NAMALWA (cell line): ENCODE measurements around the gene NFATC2IP.
A peak's percentile ranks its signal among the peaks of the same experiment; 100 is the strongest.
"Not testable (repeated sequence)": the region's sequence is repeated elsewhere in the genome, so short reads cannot be mapped to it uniquely, and the experiment has no call there.

Experiments
- DNase-seq: peaks from one replicate; pipeline ENCODE4 v3.0.0-alpha.2; 2015; ENCODE audit warnings: low spot score

Gene NFATC2IP

DNA sequence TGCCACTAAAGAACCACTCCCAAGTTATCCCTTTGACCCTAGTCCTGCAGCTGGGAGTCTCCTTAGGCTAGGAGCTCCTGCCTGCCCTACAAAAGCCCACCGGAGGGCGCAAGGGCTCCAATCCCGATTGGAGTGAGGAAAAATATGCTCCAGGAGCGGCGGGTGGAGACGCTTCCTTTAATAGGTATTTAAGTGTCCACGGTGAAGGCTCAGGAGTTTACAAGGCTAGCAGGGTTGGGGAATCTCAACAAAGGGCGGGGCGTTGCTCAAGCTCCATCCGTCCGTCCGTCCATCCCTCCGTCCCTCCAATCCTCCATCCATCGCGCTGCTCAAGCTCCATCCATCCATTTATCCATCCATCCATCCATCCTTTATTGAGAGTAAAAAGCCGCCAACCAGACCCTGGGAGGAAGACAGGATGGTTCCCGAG lies 23.3 kb downstream of the NFATC2IP start:
- DNase-seq, result no peak

DNA sequence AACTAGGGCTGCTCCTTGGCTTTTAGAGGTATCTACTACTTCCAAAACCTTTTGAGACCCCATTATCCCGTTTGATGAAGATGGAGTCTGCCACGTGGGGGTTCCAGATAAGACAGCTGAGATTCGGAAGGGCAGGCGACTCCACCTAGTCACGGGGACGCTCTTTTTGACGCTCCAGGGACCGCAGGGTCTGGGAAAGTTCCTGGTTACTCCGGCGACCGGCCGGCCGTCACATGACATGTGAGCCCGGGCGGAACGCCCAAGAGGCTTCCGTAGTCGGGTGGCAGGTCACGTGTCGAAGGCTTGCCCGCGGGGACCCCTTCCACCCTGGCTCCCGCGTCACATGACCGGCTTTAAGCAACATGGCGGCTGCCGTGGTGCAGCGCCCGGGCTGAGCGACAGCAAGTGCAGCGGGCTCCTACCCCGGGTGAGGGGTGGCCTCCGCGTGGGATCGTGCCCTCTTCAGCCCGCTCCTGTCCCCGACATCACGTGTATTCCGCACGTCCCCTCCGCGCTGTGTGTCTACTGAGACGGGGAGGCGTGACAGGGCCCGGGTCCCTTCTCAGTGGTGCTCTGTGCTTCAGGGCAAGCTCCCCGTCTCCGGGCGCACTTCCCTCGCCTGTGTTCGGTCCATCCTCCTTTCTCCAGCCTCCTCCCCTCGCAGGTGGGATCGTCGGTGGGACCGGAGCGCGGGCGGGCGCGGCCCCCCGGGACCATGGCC lies 23.9 kb downstream of the NFATC2IP start, which contains the start of gene SPNS1:
Gene SPNS1 (plus strand): TSS at position 342 of the 721 bp plus-strand sequence. CDS start 374 bp downstream, at position 716.
- DNase-seq, result peak; percentile 96

GRCh38 chr16:28975158-28975599 lies 24.4 kb downstream of the NFATC2IP start:
- DNase-seq, result no peak

GRCh38 chr16:28977703-28978662 lies 27.2 kb downstream of the NFATC2IP start:
- peak; percentile 37 for DNase-seq

DNA sequence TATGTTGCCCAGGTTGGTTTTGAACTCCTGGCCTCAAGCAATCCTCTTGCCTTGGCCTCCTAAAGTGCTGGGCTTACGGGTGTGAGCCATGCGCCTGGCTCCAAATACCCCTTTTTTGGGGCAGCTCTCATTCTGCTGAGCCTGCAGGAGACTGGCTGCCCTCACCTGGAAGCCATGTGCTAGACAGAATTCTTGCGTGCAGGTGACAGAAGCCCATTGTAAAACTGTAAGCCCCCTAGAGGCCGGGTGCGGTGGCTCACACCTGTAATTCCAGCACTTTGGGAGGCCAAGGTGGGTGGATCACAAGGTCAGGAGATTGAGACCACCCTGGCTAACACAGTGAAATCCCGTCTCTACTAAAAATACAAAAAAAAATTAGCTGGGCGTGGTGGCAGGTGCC lies 29.6 kb downstream of the NFATC2IP start:
- DNase-seq, result not testable (repeated sequence)

DNA sequence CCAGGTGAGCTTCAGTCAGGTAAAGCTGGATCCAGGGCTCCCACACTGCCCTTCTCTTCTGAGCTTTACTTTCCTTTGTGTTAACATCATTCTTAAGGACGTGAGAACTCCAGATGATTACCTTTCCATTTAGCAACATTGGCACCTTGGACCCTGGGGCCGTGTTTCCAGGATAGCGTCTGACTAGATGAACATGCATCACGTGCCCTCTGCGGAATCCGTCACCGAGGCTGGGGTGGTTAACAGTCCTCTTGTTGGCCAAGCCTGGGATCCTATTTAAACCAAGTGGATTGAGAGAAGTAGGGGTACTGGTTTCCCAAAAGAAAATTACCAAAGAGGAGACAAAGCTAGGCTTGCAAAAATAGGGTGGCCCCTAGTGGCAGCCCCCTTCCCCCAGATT lies 30.2 kb downstream of the NFATC2IP start:
- peak; percentile 32 for DNase-seq

DNA sequence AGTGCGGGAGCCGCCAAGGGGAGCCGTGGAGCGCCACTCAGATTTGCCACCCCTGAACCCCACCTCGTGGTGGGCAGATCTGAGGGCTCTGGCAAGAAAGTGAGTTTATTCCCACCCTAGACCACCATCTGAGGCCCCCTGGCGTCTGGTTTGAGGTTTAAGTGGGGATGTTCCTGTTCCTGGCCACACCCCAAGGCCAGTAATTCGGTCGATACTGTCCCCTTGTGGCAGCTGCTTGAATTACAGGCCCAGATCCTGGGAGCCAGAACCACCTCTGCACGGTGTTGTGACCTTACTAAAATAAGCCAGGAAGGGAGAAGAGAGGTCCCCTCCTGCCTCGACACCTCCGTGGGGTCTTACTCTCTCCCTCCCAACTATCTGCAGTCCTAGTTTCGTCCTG lies 30.8 kb downstream of the NFATC2IP start:
- DNase-seq, result peak; percentile 83

DNA sequence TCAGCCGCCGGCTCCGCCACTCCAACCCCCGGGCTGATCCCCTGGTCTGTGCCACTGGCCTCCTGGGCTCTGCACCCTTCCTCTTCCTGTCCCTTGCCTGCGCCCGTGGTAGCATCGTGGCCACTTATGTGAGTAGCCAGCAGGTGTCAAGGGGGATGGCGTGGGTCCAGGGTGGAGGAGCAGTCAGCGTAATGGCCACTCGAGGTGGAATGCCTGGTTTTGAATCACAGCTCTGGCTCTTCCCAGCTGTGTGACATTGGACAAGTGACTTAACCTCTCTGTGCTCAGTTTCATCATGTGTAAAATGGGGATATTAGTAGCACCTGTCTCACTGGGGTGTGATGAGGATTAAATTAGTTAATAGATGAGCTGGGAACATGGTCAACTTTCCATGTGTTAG lies 31.7 kb downstream of the NFATC2IP start:
- DNase-seq, result no peak

- no peak for DNase-seq
These were observed 32.2 kb downstream of the NFATC2IP start for GRCh38 chr16:28982949-28983348.

- no peak for DNase-seq
These were observed 32.9 kb downstream of the NFATC2IP start for GRCh38 chr16:28983644-28984043.

- no peak for DNase-seq
These were observed 33.4 kb downstream of the NFATC2IP start for GRCh38 chr16:28984091-28984490.

GRCh38 chr16:28984619-28985135 lies 33.9 kb downstream of the NFATC2IP start, which contains the start of gene LAT:
Gene LAT, plus strand, starts transcription at chr16:28985052. Its CDS starts 366 bp downstream, at chr16:28985418.
- DNase-seq, result peak; percentile 34

- DNase-seq, result no peak
These were observed 34.7 kb downstream of the NFATC2IP start for GRCh38 chr16:28985211-28986041.

DNA sequence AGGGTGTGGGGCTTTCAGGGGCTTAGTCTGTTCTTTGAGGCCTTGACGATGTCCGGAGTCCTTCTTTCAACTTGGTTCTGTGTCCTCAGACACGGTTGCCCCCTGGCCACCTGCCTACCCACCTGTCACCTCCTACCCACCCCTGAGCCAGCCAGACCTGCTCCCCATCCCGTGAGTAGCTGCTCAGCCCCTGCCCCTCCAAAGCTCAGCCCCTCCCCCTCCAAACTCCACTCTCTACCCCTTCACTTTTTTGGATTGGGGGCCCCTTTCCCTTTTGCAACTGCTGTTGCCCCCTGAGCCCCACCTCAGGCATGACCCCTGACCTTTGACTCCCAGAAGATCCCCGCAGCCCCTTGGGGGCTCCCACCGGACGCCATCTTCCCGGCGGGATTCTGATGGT lies 35.3 kb downstream of the NFATC2IP start:
- DNase-seq, result no peak

- no peak for DNase-seq
These were observed 35.8 kb downstream of the NFATC2IP start for GRCh38 chr16:28986492-28986891.

DNA sequence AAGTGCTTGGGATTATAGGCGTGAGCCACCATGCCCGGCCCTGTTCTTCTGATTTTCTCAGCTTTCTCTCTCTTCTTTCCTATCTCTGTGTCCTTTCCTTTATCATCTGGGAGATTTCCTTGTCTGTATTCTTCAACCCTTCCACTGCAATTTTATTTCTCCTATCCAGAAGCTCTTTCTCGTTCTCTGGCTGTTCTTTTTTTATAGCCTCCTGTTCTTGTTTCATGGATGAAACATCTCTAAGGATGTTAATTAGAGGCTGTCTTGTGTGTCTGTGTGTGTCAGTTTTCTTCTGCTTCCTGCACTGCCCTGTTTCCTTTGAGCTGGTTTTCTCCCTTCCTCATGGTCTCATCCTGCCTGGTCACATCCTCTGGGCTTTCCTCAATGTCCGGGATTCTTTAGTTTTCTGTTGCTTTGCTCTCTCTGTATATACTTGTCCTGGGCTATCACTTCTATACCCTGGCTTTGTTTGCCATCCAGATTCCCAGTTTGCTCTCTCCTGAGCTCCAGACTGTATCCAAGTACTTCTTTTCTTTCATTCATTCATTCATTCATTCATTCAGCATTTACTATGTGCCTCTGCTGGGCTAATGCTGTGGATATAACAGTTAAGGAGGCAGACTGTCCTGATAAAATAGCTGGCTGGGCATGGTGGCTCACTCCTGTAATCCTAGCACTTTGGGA lies 36.6 kb downstream of the NFATC2IP start:
- DNase-seq, result no peak

DNA sequence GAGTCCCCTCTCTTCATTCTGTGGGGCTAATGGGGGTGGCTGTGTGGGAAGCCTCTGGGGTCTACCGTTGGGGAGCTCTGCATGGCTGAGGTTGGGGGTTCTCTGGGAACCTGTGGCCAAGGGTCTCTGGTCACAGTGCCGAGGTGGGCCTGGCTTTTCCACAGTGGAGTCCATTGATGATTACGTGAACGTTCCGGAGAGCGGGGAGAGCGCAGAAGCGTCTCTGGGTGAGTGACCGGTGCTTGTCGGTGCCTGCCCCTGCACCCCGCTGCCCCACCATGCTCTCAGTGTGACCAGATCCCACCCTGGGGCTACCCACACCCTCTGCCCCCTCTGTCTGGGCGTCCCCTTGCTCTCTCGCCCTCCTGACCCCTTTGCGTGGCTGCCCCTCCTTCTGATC lies 38.6 kb downstream of the NFATC2IP start:
- no peak for DNase-seq

- DNase-seq, result no peak
These were observed 39.8 kb downstream of the NFATC2IP start for GRCh38 chr16:28990375-28991040.

DNA sequence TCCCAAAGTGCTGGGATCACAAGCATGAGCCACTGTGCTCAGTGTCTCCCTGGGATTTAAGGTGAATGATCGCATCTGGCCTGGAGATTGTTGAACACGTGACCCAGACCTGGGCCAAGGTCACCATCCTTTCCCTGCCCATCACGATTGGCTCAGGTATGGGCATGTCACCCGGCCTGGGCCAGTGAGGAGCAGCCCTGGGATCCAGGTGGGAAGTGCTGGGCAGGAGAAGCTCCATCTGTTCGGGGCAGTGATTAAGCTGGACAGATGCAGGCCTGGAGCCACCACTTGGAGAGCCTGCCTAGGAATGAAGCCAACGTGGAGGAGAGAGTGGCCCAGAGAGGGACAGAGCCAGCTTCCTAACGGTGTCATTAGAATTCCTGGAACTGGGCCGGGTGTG lies 41.0 kb downstream of the NFATC2IP start:
- DNase-seq, result no peak

DNA sequence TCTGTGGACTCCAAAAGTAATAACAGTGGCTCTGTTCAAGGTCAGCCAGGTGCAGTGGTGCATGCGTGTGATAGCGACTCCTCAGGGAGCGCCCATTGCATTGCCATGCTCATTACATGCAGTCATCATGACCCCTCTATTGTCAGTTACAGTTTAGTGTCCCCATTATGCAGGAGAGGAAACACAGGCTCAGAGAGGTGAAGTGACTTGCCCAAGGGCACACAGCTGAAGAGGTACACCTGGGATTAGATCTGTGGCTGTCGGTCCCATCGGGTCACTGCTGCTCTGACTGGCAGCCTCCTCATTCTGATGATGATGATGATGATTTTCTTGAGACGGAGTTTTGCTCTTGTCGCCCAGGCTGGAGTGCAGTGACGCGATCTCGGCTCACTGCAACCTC lies 41.8 kb downstream of the NFATC2IP start:
- DNase-seq, result no peak
